Panc1 (cell line): ENCODE measurements around the gene LRBA. TPM values are rescaled to one million over a fixed set of nuclear protein-coding genes. Genes with fewer than 3 reads are reported as not detected.

Experiments used
- ATAC-seq: fragments of 200-7000 bp; cut with Tn5 transposase; 2 replicates; pipeline ENCODE4 v1.9.1; 2020; ENCODE audit warnings: mild to moderate bottlenecking, moderate library complexity
- BruUV-seq: library from RNA; stranded (reverse); fragments of 400-500 nt; replicated peaks from 2 replicates; lab custom pipeline; 2021; lab: Mats Ljungman, UMichigan
- CTCF ChIA-PET: fragments of 300-600 bp; sonication (Branson Sonifier 250); formaldehyde crosslinking; loops from one replicate; lab custom pipeline; 2022; ENCODE audit warnings: antibody characterized with exemption; lab: Charles Lee
- POLR2A ChIA-PET: fragments of 300-600 bp; sonication (Branson Sonifier 250); formaldehyde crosslinking; loops from one replicate; lab custom pipeline; 2022; ENCODE audit warnings: antibody characterized with exemption; lab: Charles Lee
- DNase-seq: peaks from one replicate; pipeline ENCODE4 v3.0.0-alpha.2; 2010; ENCODE audit warnings: low read depth, low spot score
- H3K27ac ChIP-seq: 2 replicates; pipeline ENCODE4 v1.5.1; 2011; ENCODE audit warnings: mild to moderate bottlenecking, low read length, inconsistent platforms
- H3K27me3 ChIP-seq: fragments of 200-500 bp; sonication (Bioruptor generic); 2 replicates; pipeline ENCODE4 v1.6.0; 2014; ENCODE audit warnings: low read length, inconsistent platforms; ENCODE audit not compliant: control insufficient read depth, insufficient read depth
- H3K36me3 ChIP-seq: fragments of 200-500 bp; sonication (Bioruptor generic); 2 replicates; pipeline ENCODE4 v1.5.1; 2014; ENCODE audit warnings: inconsistent platforms, mild to moderate bottlenecking, low read length, moderate library complexity; ENCODE audit not compliant: control insufficient read depth, insufficient read depth
- H3K4me1 ChIP-seq: 2 replicates; pipeline ENCODE4 v1.5.1; 2011; ENCODE audit warnings: inconsistent platforms, mild to moderate bottlenecking, low read length, moderate library complexity; ENCODE audit not compliant: control insufficient read depth, insufficient read depth
- H3K4me3 ChIP-seq, 2 experiments: 2 replicates each; pipeline ENCODE4 v1.5.1; 2011 to 2012; ENCODE audit warnings: low read depth in 2 of 2, low read length in 2 of 2, mild to moderate bottlenecking in 2 of 2, inconsistent platforms in 1 of 2, moderate library complexity in 1 of 2
- H3K9me3 ChIP-seq: fragments of 200-500 bp; sonication (Bioruptor generic); 2 replicates; pipeline ENCODE4 v1.5.1; 2014; ENCODE audit warnings: low read depth, mild to moderate bottlenecking, inconsistent platforms, low read length, moderate library complexity; ENCODE audit not compliant: control insufficient read depth, insufficient read depth
- POLR2AphosphoS5 ChIP-seq: IDR thresholded peaks from 2 replicates; pipeline ENCODE4 v1.6.1; 2012; ENCODE audit warnings: mild to moderate bottlenecking, low read depth, low read length, moderate library complexity
- SIN3A ChIP-seq: IDR thresholded peaks from 2 replicates; pipeline ENCODE4 v1.6.1; 2012; ENCODE audit warnings: low read depth, mild to moderate bottlenecking, low read length, moderate library complexity, borderline replicate concordance; ENCODE audit not compliant: insufficient read depth
- TCF7L2 ChIP-seq: IDR thresholded peaks from 2 replicates; pipeline ENCODE4 v1.6.1; 2011; ENCODE audit warnings: mild to moderate bottlenecking, low read depth, low read length, inconsistent platforms
- in situ Hi-C: cut with HindIII; loops from 2 replicates; pipeline ENCODE4 v1.10.0; 2016; ENCODE audit warnings: low sequenced_read_pairs, low pct_unique_long_range_greater_than_20kb
- intact Hi-C: fragments of 100-400 bp; cut with micrococcal nuclease; formaldehyde crosslinking; loops from one replicate; pipeline ENCODE4 v1.10.0; 2022; ENCODE audit not compliant: unreplicated experiment
- total RNA-seq: library from RNA; stranded (reverse); gene quantifications from one replicate; pipeline ENCODE4 v1.2.1, GENCODE V29; 2021; ENCODE audit not compliant: unreplicated experiment
- TF ChIP-seq, protein P1 (sequence below), 2 experiments: IDR thresholded peaks; 2 replicates each; pipeline ENCODE4 v1.6.1; 2011 to 2012; ENCODE audit warnings: low read depth in 2 of 2, control low read depth in 1 of 2, low read length in 1 of 2, mild to moderate bottlenecking in 1 of 2, moderate library complexity in 1 of 2; ENCODE audit not compliant: insufficient read depth in 1 of 2
- TF ChIP-seq, protein P2 (sequence below): fragments of 450-650 bp; IDR thresholded peaks from 2 replicates; pipeline ENCODE4 v1.5.1; 2017; ENCODE audit warnings: mild to moderate bottlenecking

The LRBA gene
- total RNA-seq, 1 experiment from 2014 or later, result 26.4 TPM

DNA sequence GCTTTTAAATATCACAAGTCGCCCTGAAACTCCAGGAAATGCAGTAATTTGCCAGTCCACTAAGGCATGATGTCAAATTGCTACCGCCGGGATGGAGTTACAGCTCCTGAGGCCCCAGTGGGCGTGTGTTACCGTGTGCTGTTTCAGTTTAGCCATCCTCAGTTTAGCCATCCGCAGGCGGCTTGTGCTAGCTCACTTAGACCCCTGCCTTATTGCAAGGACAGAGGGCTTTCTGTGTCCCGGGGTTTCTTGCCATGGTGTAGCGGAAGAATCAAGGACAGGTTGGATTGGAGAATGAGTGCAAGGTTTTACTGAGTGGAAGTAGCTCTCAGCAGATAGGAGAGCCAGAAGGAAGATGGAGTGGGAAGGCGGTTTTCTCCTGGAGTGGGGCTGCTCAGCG is 33.8 kb upstream of the LRBA start:
- Histone ChIP-seq H3K4me1 (no peaks in the 10 kb centered on the region), H3K27me3 (no peaks in the 10 kb centered on the region), H3K27ac (no peak overlapping the region), H3K4me3 (no peak overlapping the region), H3K36me3 (no peaks in the 10 kb centered on the region), H3K9me3 (no peaks in the 10 kb centered on the region)
- TF ChIP-seq POLR2AphosphoS5, result no peak
- no peak for TF ChIP-seq SIN3A
- TF ChIP-seq, protein P1, sequence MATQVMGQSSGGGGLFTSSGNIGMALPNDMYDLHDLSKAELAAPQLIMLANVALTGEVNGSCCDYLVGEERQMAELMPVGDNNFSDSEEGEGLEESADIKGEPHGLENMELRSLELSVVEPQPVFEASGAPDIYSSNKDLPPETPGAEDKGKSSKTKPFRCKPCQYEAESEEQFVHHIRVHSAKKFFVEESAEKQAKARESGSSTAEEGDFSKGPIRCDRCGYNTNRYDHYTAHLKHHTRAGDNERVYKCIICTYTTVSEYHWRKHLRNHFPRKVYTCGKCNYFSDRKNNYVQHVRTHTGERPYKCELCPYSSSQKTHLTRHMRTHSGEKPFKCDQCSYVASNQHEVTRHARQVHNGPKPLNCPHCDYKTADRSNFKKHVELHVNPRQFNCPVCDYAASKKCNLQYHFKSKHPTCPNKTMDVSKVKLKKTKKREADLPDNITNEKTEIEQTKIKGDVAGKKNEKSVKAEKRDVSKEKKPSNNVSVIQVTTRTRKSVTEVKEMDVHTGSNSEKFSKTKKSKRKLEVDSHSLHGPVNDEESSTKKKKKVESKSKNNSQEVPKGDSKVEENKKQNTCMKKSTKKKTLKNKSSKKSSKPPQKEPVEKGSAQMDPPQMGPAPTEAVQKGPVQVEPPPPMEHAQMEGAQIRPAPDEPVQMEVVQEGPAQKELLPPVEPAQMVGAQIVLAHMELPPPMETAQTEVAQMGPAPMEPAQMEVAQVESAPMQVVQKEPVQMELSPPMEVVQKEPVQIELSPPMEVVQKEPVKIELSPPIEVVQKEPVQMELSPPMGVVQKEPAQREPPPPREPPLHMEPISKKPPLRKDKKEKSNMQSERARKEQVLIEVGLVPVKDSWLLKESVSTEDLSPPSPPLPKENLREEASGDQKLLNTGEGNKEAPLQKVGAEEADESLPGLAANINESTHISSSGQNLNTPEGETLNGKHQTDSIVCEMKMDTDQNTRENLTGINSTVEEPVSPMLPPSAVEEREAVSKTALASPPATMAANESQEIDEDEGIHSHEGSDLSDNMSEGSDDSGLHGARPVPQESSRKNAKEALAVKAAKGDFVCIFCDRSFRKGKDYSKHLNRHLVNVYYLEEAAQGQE (IDR thresholded peaks at IDR 0.05; ENCODE audit: insufficient read depth in 1 of 2, low read depth in 2 of 2, low read length in 1 of 2), result no peak
- TF ChIP-seq, protein P2, sequence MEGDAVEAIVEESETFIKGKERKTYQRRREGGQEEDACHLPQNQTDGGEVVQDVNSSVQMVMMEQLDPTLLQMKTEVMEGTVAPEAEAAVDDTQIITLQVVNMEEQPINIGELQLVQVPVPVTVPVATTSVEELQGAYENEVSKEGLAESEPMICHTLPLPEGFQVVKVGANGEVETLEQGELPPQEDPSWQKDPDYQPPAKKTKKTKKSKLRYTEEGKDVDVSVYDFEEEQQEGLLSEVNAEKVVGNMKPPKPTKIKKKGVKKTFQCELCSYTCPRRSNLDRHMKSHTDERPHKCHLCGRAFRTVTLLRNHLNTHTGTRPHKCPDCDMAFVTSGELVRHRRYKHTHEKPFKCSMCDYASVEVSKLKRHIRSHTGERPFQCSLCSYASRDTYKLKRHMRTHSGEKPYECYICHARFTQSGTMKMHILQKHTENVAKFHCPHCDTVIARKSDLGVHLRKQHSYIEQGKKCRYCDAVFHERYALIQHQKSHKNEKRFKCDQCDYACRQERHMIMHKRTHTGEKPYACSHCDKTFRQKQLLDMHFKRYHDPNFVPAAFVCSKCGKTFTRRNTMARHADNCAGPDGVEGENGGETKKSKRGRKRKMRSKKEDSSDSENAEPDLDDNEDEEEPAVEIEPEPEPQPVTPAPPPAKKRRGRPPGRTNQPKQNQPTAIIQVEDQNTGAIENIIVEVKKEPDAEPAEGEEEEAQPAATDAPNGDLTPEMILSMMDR, result no peak
- TF ChIP-seq TCF7L2, result no peak
- CTCF ChIA-PET, result no interaction called here
- intact Hi-C loops, result no loop called here
- no peak for DNase-seq
- ATAC-seq, result no peak
- POLR2A ChIA-PET, result no interaction called here
- no TSS peak for BruUV-seq
- in situ Hi-C loops, result no loop called here

DNA sequence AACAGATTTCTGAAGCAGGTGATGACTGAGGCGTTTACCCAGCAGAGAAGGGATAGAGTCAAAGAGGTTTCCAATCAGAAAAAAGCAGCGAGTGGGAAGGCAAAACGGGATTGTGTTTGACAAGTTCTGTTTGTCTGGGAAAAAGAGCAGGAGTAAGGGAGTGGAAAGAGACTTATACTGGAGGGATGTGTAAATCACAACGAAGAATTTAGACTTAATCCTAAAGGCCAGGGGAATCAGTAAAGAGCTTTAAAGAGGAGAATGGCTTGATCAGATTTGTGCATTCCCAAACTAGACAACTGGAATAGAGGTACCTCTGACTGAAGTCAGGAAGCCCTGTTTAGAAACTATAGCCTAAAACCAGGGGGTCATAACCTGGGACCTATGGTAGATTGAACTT is 31.5 kb upstream of the LRBA start:
- ATAC-seq (no peak), DNase-seq (no peak)
- TF ChIP-seq TCF7L2, result no peak
- TF ChIP-seq, protein P1 (IDR thresholded peaks at IDR 0.05; ENCODE audit: insufficient read depth in 1 of 2, low read depth in 2 of 2, low read length in 1 of 2), result no peak
- TF ChIP-seq SIN3A, result no peak
- TF ChIP-seq POLR2AphosphoS5, result no peak
- TF ChIP-seq, protein P2, result no peak
- Histone ChIP-seq H3K4me1 (no peaks in the 10 kb centered on the region), H3K27me3 (no peaks in the 10 kb centered on the region), H3K36me3 (no peaks in the 10 kb centered on the region), H3K27ac (no peak overlapping the region), H3K4me3 (no peak overlapping the region), H3K9me3 (no peaks in the 10 kb centered on the region)
- ChIA-PET POLR2A (no interaction called here), CTCF (no interaction called here)
- BruUV-seq, result no TSS peak
- intact Hi-C loops (no loop called here), in situ Hi-C loops (no loop called here)
